HUES48 (cell line): ENCODE data around the gene AGBL4.

Source experiments
- H3K27ac ChIP-seq: one replicate; pipeline ENCODE4 v1.7.0; 2013; ENCODE audit warnings: low read depth, low read length, inconsistent platforms
- H3K27me3 ChIP-seq: 2 replicates; pipeline ENCODE4 v1.6.1; 2013; ENCODE audit warnings: mild to moderate bottlenecking, low read length; ENCODE audit not compliant: control insufficient read depth, insufficient read depth
- H3K36me3 ChIP-seq: 2 replicates; pipeline ENCODE4 v1.6.1; 2013; ENCODE audit warnings: low read length; ENCODE audit not compliant: control insufficient read depth, insufficient read depth
- H3K4me1 ChIP-seq: 2 replicates; pipeline ENCODE4 v1.6.1; 2013; ENCODE audit warnings: mild to moderate bottlenecking, low read length; ENCODE audit not compliant: control insufficient read depth, insufficient read depth
- H3K4me3 ChIP-seq: 2 replicates; pipeline ENCODE4 v1.5.1; 2013; ENCODE audit warnings: mild to moderate bottlenecking, low read depth, low read length
- H3K9ac ChIP-seq: 2 replicates; pipeline ENCODE4 v1.6.1; 2013; ENCODE audit warnings: mild to moderate bottlenecking, low read depth, low read length, moderate library complexity
- H3K9me3 ChIP-seq: 2 replicates; pipeline ENCODE4 v1.6.1; 2013; ENCODE audit warnings: low read length; ENCODE audit not compliant: control insufficient read depth, insufficient read depth

Gene AGBL4

GRCh38 chr1:49106445-49106844 is 917.3 kb downstream of the AGBL4 start:
- no peaks in the 10 kb centered on the region for H3K27me3 ChIP-seq
- no peak overlapping the region for H3K27ac ChIP-seq
- H3K4me1 ChIP-seq, result no peaks in the 10 kb centered on the region
- H3K9me3 ChIP-seq, result no peaks in the 10 kb centered on the region; the same call in 1 of the 2 replicates
- H3K4me3 ChIP-seq, result no peak overlapping the region
- no peaks in the 10 kb centered on the region for H3K36me3 ChIP-seq
- H3K9ac ChIP-seq, result no peak overlapping the region

GRCh38 chr1:49104575-49104974 is 919.2 kb downstream of the AGBL4 start:
- no peak overlapping the region for H3K27ac ChIP-seq
- no peaks in the 10 kb centered on the region; the same call in 1 of the 2 replicates for H3K9me3 ChIP-seq
- no peaks in the 10 kb centered on the region for H3K36me3 ChIP-seq
- H3K27me3 ChIP-seq, result no peaks in the 10 kb centered on the region
- H3K4me1 ChIP-seq, result no peaks in the 10 kb centered on the region
- no peak overlapping the region for H3K4me3 ChIP-seq
- H3K9ac ChIP-seq, result no peak overlapping the region

- Histone ChIP-seq H3K27ac (no peak overlapping the region), H3K4me1 (no peaks in the 10 kb centered on the region), H3K36me3 (no peaks in the 10 kb centered on the region), H3K9ac (no peak overlapping the region), H3K9me3 (no peaks in the 10 kb centered on the region; the same call in 1 of the 2 replicates), H3K4me3 (no peak overlapping the region), H3K27me3 (no peaks in the 10 kb centered on the region)
These were observed 921.0 kb downstream of the AGBL4 start for GRCh38 chr1:49102752-49103151.

DNA sequence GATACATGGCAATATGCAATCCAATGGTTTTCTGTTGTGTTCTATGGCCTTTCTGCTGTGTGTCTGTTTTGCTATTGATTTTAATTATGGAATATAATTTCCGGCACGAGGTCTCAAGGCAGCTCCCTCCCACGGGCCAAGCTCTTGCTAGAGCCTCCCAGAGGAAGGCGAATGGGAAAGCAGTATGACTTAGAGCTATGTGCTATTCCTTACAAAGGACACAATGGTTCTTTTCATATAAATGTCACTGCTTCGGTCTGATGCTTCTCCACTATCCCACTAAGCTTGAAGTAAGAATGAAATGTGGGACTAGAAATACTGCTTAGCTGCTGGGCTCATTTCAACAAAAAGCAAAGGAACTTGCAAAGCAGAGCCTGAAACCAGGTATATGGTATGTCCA is 924.9 kb downstream of the AGBL4 start:
- Histone ChIP-seq H3K9me3 (0 out of 2 replicates have a peak, but pooled peaks cover 3% of the 10 kb centered on the region), H3K9ac (no peak overlapping the region), H3K27me3 (no peaks in the 10 kb centered on the region), H3K36me3 (no peaks in the 10 kb centered on the region), H3K4me3 (no peak overlapping the region), H3K27ac (no peak overlapping the region), H3K4me1 (no peaks in the 10 kb centered on the region)

- H3K4me3 ChIP-seq, result no peak overlapping the region
- H3K27ac ChIP-seq, result no peak overlapping the region
- H3K27me3 ChIP-seq, result no peaks in the 10 kb centered on the region
- no peak overlapping the region for H3K9ac ChIP-seq
- peaks cover 26% of the 10 kb centered on the region for H3K9me3 ChIP-seq
- no peaks in the 10 kb centered on the region for H3K4me1 ChIP-seq
- H3K36me3 ChIP-seq, result no peaks in the 10 kb centered on the region
These were observed 937.4 kb downstream of the AGBL4 start for GRCh38 chr1:49086327-49086726.

- Histone ChIP-seq H3K36me3 (no peaks in the 10 kb centered on the region), H3K9ac (no peak overlapping the region), H3K27ac (no peak overlapping the region), H3K4me1 (no peaks in the 10 kb centered on the region), H3K4me3 (no peak overlapping the region), H3K27me3 (no peaks in the 10 kb centered on the region), H3K9me3 (peaks cover 26% of the 10 kb centered on the region)
These were observed 938.7 kb downstream of the AGBL4 start for GRCh38 chr1:49085079-49085478.

DNA sequence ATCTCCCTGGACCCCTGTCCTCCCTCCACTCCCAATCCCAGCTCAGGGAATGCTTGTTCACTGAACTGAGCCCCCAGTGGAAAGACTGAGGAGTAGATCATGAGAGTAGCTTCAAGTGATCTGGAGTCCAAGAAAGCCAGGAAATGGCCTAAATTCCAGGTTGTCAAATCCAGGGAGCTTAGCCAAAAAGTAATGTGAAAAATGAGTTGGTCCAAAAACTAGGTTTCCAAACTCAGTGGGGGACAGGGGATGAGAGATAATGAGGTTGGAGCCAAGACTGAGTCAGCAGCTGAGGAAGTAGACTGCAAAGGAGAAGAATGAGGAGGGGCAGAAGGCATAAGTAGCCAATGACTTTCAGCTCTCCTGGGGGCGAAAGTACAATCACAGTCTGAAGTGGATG is 963.0 kb downstream of the AGBL4 start:
- H3K27ac ChIP-seq, result no peak overlapping the region
- H3K36me3 ChIP-seq, result no peaks in the 10 kb centered on the region
- H3K9ac ChIP-seq, result no peak overlapping the region
- H3K9me3 ChIP-seq, result peaks cover 3% of the 10 kb centered on the region; the same call in 1 of the 2 replicates
- no peaks in the 10 kb centered on the region for H3K4me1 ChIP-seq
- H3K27me3 ChIP-seq, result no peaks in the 10 kb centered on the region
- H3K4me3 ChIP-seq, result no peak overlapping the region

- Histone ChIP-seq H3K27ac (no peak overlapping the region), H3K36me3 (no peaks in the 10 kb centered on the region), H3K27me3 (no peaks in the 10 kb centered on the region), H3K4me3 (no peak overlapping the region), H3K9ac (no peak overlapping the region), H3K9me3 (peaks cover 3% of the 10 kb centered on the region; the same call in 1 of the 2 replicates), H3K4me1 (no peaks in the 10 kb centered on the region)
These were observed 964.7 kb downstream of the AGBL4 start for GRCh38 chr1:49059087-49059486.

GRCh38 chr1:49052102-49052501 is 971.7 kb downstream of the AGBL4 start:
- Histone ChIP-seq H3K4me1 (no peaks in the 10 kb centered on the region), H3K9me3 (no peaks in the 10 kb centered on the region), H3K36me3 (no peaks in the 10 kb centered on the region)

GRCh38 chr1:49051647-49052046 is 972.1 kb downstream of the AGBL4 start:
- no peaks in the 10 kb centered on the region for H3K27me3 ChIP-seq
- no peaks in the 10 kb centered on the region for H3K36me3 ChIP-seq
- H3K4me3 ChIP-seq, result no peak overlapping the region
- no peak overlapping the region for H3K27ac ChIP-seq
- no peak overlapping the region for H3K9ac ChIP-seq
- no peaks in the 10 kb centered on the region for H3K4me1 ChIP-seq
- H3K9me3 ChIP-seq, result no peaks in the 10 kb centered on the region

More at GRCh38 chr1:49052102-49052501, 971.7 kb downstream of the AGBL4 start:
- H3K27ac ChIP-seq, result no peak overlapping the region
- H3K27me3 ChIP-seq, result no peaks in the 10 kb centered on the region
- H3K4me3 ChIP-seq, result no peak overlapping the region
- no peak overlapping the region for H3K9ac ChIP-seq

GRCh38 chr1:49050041-49050440 is 973.7 kb downstream of the AGBL4 start:
- Histone ChIP-seq H3K27ac (no peak overlapping the region), H3K4me3 (no peak overlapping the region), H3K36me3 (no peaks in the 10 kb centered on the region), H3K27me3 (no peaks in the 10 kb centered on the region), H3K9ac (no peak overlapping the region), H3K9me3 (no peaks in the 10 kb centered on the region), H3K4me1 (no peaks in the 10 kb centered on the region)

DNA sequence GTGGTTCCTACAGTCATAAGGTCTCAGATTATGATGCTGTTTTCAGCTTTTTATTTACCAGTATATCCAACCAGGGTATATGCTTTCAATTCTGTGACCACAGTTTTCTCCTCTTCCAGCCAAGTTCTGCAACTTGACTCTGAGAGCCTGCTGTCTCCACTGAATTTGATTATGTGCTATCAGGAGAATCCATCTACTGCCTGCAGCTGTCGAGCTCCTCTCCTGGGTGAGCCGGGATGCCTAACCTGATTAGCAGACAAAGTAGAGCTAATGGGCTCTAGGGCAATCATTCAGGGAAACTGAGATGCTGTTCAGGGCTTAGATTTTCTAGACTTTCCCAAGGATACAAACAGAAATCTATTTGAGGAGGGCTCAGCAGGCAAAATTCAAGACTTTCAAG is 975.6 kb downstream of the AGBL4 start:
- H3K27ac ChIP-seq, result no peak overlapping the region
- H3K4me1 ChIP-seq, result no peaks in the 10 kb centered on the region
- H3K36me3 ChIP-seq, result no peaks in the 10 kb centered on the region
- H3K27me3 ChIP-seq, result no peaks in the 10 kb centered on the region
- H3K9me3 ChIP-seq, result no peaks in the 10 kb centered on the region
- no peak overlapping the region for H3K4me3 ChIP-seq
- no peak overlapping the region for H3K9ac ChIP-seq
